DMS79 (cell line): ENCODE measurements around the gene MTCL1.

ENCODE experiments used
- DNase-seq: peaks from one replicate; lab custom pipeline; 2025; lab: John Stamatoyannopoulos, UW

MTCL1 gene

GRCh38 chr18:8771930-8772329 is 66.6 kb downstream of the MTCL1 start:
- DNase-seq: peak; percentile 84

GRCh38 chr18:8773980-8774379 is 68.6 kb downstream of the MTCL1 start:
- no peak for DNase-seq

- DNase-seq: no peak
Measured at GRCh38 chr18:8776013-8776943, 70.9 kb downstream of the MTCL1 start.

- no peak for DNase-seq
Measured at GRCh38 chr18:8777846-8778245, 72.5 kb downstream of the MTCL1 start.

GRCh38 chr18:8778386-8778785 is 73.0 kb downstream of the MTCL1 start:
- no peak for DNase-seq

GRCh38 chr18:8778824-8779223 is 73.5 kb downstream of the MTCL1 start:
- no peak for DNase-seq

- no peak for DNase-seq
Measured at GRCh38 chr18:8779251-8779650, 73.9 kb downstream of the MTCL1 start.

GRCh38 chr18:8780227-8780626 is 74.9 kb downstream of the MTCL1 start:
- no peak for DNase-seq

GRCh38 chr18:8781671-8782070 is 76.3 kb downstream of the MTCL1 start:
- no peak for DNase-seq

GRCh38 chr18:8783335-8783993 is 78.1 kb downstream of the MTCL1 start:
- DNase-seq: no peak

GRCh38 chr18:8783994-8784530 is 78.7 kb downstream of the MTCL1 start:
- no peak for DNase-seq

- no peak for DNase-seq
Measured at GRCh38 chr18:8785261-8785660, 79.9 kb downstream of the MTCL1 start.

GRCh38 chr18:8785855-8786482 is 80.6 kb downstream of the MTCL1 start:
- DNase-seq: no peak

GRCh38 chr18:8786483-8787370 is 81.4 kb downstream of the MTCL1 start:
- DNase-seq: no peak

GRCh38 chr18:8787371-8787670 is 82.0 kb downstream of the MTCL1 start:
- DNase-seq: no peak

- no peak for DNase-seq
Measured at GRCh38 chr18:8787794-8788193, 82.4 kb downstream of the MTCL1 start.

- no peak for DNase-seq
Measured at GRCh38 chr18:8788503-8789429, 83.4 kb downstream of the MTCL1 start.

- DNase-seq: no peak
Measured at GRCh38 chr18:8791171-8791651, 85.9 kb downstream of the MTCL1 start.

GRCh38 chr18:8792688-8793316 is 87.4 kb downstream of the MTCL1 start:
- no peak for DNase-seq
